NCI-H2107 treated with DMSO at 0.1 percent for 48 hours (cell line): ENCODE measurements around the gene SFXN2.
"Not testable (repeated sequence)": the region's sequence is repeated elsewhere in the genome, so short reads cannot be mapped to it uniquely, and the experiment has no call there.

Source experiments
- DNase-seq: peaks from one replicate; lab custom pipeline; 2025; ENCODE audit not compliant: unreplicated experiment; lab: John Stamatoyannopoulos, UW

SFXN2 gene, protein sequence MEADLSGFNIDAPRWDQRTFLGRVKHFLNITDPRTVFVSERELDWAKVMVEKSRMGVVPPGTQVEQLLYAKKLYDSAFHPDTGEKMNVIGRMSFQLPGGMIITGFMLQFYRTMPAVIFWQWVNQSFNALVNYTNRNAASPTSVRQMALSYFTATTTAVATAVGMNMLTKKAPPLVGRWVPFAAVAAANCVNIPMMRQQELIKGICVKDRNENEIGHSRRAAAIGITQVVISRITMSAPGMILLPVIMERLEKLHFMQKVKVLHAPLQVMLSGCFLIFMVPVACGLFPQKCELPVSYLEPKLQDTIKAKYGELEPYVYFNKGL

GRCh38 chr10:102714621-102715455, at the start of gene SFXN2:
Gene SFXN2, plus strand, starts transcription at chr10:102714636. Its CDS starts 12,001 bp downstream, at chr10:102726637.
- no peak for DNase-seq

- no peak for DNase-seq
Observed at GRCh38 chr10:102665904-102666509, 48.4 kb upstream of the SFXN2 start.

DNA sequence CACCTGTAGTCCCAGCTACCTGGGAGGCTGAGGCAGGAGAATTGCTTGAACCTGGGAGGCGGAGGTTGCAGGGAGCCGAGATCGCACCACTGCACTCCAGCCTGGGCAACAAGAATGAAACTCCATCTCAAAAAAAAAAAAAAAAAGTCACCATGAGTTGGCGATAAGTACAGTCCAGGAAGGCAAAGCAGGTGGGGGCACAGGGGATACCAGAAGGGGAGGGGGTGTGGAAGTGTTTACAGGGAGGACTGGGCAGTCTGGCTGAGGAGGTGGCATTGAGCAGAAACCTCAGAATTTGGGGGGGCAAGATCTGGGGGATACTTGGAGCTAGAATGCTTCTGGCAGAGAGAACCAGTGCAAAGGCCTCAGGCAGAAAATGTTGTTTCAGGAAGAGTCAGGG, 47.0 kb upstream of the SFXN2 start:
- DNase-seq = not testable (repeated sequence)

GRCh38 chr10:102668326-102669107, 45.9 kb upstream of the SFXN2 start:
- no peak for DNase-seq

DNA sequence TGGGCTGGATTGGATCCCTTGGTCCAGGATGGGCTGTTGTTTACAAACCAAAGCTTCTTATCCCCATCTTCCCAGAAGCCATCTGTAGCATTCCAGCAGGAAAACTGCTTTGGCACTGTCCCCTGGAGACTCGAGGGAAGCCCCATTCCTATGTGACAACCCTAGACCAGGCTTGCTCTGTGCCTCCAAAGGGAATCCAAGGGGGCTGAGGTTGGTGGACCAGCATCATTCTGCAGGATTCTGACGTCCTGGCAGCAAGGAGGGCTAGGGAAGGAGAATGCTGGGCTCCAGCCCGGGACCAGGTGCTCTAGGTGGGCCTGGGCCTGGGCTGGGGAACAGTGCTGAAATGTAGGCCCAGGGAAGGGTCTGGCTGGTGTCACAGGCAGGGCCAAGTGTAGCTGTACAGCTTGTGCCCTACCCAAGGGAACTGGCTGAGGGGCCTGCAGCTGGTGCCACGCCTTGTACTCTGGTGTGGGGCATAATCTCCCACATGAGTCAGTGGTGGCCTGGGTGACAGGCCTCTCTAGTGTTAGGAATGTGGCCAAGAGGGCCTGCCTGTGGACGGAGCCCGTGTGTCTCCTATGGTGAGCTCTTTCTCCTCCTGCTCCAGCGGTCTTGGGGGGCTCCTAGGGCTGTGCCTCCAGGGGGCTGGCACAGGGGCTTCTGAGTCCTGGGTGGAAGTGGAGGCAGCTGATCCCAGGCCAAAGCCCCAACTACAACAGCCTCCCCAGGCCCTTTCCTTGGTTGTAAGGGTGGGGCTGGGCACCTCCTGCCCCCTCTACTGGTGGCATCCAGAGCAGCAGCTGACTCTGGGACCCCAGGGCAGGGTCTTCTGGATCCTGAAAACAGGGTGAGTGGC, 45.0 kb upstream of the SFXN2 start:
- DNase-seq = no peak

DNA sequence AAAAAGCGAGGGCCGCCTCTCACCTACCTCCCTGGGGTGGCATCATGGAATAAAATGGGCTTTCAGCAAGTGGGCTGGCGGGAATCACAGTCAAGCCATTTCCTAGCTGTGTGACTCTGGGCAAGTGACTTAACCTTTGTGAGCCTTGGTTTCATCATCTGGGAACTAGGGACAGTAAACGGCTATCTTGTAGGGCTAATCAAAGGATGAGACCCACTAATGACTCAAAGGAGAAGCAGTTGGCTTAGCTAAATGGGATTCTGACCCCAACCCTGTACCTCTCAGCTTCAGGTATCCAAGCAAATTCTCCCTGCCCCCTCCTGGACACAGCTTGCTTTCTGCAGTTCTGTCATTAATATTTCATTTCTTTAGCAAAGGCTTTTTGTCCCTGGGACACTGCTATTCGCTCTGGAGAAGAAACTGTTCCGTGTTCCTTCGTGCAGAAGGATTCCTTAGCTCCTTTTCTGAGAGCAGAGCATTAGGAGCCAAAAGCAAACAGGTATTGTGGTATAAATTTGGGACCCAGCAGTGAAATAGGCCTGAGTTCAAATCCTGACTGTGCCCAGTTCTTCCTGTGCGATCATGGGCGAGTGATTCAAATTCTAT, 44.3 kb upstream of the SFXN2 start:
- DNase-seq = no peak

DNA sequence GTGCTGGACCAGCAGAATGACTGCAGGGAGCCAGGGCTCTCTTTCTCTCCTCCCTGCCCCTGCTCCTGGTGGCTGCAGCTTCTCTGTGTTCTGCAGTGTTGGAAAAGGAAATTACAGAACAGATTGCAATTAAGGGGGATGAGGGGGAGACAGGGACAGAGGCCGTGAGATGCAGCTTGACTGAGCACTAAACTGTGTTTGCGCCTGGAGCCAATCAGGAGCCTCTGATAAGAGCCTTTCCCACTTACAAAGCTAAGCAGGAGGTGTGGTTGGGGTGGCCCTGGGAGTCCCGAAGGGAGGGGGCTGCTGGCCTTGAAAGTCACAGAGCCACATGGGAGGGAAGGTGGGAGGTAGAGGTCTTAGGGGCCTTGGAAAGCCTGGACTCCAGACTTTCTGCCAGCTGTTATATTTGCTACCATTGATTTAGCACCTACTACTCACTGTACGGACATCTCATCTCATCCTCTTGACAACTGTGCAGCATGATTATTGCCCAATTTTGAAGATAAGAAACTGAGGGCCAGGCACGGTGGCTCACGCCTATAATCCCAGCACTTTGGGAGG, 43.5 kb upstream of the SFXN2 start:
- DNase-seq = no peak

DNA sequence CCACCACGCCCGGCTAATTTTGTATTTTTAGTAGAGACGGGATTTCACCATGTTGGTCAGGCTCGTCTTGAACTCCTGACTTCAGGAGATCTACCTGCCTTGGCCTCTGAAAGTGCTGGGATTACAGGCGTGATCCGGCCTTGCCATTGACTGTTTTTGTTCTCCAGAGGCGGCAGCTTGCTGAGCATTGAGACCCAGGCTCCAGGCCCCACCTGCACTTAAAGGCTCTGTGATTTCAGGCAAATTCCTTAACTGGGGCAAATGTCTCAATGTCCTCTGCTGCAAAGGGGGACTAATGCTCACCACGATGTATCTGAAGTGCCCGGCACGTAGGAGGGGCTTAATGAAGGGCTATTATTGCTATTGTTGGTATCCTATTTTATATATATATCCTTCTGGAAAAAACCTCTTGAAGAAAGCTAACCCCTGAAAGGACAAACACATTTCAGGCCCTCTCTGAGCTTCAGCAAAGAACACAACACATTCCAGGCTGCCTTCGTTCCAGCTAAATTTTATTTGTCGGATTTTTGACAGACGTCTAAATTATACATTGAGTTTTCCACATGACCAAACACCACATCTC, 41.1 kb upstream of the SFXN2 start:
- no peak for DNase-seq

DNA sequence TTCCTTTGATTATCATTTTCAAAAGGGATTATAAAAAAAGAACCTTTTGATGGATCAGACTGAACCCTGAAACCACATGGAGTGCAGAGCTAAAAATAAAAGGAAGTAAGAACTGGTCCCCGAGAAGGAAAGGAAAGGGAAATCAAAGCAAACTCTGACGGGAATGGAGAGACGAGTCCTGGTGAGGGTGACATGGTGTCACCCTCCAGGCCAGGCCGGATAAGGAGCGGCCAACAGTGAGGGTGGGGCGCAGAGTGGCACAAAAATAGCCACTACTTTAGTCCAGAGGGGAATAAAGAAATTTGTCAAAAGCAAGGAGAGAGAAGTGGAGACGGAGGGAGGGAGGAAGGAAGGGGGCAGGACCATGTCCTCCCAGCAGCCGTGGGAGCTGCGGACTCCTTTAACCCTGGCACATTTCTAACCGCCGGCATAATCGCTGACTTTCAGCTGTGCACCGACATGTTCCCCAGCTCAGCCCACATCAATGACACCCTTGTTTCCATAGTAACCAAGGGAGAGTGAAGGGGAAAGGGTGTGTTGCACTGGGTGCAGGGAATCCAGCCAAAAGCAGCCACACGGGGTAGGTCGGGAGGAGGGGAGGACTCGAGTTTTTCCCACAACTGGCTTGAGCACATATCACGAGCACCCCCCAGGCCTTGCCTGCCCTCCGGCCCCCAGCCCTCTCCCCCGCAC, 40.5 kb upstream of the SFXN2 start:
- peak; percentile 9 for DNase-seq

DNA sequence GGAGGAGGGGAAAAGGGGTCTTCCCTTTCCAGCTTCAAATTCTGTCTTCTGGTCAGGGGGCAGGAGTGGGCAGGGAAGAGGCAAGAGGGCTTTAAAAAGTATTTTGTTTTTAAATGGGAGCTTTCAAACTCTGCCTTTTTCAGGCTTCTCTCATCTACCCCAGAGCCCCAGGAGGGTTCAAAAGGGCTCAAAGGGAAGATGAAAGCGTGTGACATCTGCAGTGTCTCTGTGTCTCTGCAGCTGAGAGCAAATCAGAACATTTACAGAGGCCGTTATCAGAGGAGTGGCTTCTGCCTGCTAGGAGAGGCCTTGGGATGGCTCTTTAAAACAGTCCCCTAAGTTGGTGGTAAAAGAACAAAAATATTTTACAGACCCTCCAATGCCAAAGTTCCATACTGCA, 39.9 kb upstream of the SFXN2 start:
- DNase-seq = no peak

GRCh38 chr10:102675011-102675665, 39.3 kb upstream of the SFXN2 start:
- DNase-seq = no peak

GRCh38 chr10:102675666-102676533, 38.5 kb upstream of the SFXN2 start:
- no peak for DNase-seq

DNA sequence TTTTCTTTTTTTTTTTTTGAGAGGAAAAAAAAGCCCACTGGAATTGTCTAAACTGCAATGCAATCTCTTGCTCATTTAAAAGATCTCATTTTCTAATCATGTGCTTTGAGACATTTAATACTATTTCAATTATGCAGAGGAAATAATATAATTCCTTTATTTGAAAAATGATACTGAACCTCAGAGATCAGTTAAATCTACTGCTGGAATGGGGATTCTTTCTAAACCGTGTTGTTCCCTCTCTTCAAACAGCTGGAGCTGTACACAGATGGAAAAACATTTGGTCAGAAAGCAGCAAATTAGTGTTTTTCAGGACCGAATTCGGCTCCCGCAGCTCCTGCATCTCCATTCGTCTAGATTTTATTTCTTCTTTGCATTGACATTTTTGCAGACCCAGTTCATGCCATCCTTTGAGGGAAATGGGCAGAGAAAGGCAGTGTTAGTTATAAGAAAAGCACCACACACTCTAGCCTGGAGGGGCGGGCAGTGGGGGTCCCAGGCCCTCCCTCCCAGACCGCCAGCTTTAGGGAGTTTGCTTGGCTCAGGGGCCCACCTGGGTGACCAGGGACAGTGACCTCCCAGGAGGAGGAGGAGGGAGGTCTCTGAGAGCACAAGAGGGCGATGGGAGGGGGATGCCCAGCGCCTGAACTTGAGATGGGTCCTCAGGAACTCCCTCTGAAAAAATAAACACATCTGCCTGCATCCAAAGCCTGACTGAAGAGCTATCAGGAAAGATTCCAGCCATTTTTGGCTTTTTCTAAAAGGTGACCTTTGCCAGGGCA, 37.7 kb upstream of the SFXN2 start:
- no peak for DNase-seq

GRCh38 chr10:102677331-102678067, 36.9 kb upstream of the SFXN2 start:
- no peak for DNase-seq

DNA sequence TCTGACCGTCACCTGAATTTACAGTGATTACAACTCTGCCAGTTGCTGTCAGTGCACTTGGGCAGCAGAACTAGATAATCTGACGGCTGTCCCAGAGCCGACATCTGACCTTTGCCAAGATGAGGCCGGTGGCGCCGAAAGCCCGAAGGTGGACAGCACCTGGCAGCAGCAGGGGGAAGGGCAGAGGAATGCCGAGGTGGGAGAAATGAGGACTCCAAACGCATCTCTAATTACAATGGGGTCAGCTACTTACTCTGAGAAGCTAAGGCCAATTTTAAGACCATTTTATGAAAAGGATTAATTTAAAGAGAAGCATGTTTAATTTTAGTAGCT, 36.4 kb upstream of the SFXN2 start:
- no peak for DNase-seq

- peak; percentile 52 for DNase-seq
Observed at GRCh38 chr10:102678842-102679289, 35.6 kb upstream of the SFXN2 start.
